HEK293 (cell line): Measurements from ENCODE around the gene MRPS18B.

Experiments used
- AEBP2 ChIP-seq: fragments of 450-650 bp; formaldehyde crosslinking; IDR thresholded peaks from 2 replicates; pipeline ENCODE4 v1.5.1; 2016; ENCODE audit warnings: missing biosample characterization, missing genetic modification characterization, borderline replicate concordance
- GLIS2 ChIP-seq: fragments of 450-650 bp; formaldehyde crosslinking; IDR thresholded peaks from 2 replicates; pipeline ENCODE4 v1.5.1; 2016; ENCODE audit warnings: missing biosample characterization, missing genetic modification characterization
- KLF16 ChIP-seq: fragments of 450-650 bp; formaldehyde crosslinking; IDR thresholded peaks from 2 replicates; pipeline ENCODE4 v1.5.1; 2017; ENCODE audit warnings: missing biosample characterization, missing genetic modification characterization
- KLF9 ChIP-seq: fragments of 450-650 bp; formaldehyde crosslinking; IDR thresholded peaks from 2 replicates; pipeline ENCODE4 v1.5.1; 2016; ENCODE audit warnings: missing biosample characterization, missing genetic modification characterization, low read depth
- MZF1 ChIP-seq: fragments of 450-650 bp; formaldehyde crosslinking; IDR thresholded peaks from 2 replicates; pipeline ENCODE4 v1.5.1; 2017; ENCODE audit warnings: missing biosample characterization, missing genetic modification characterization, borderline replicate concordance
- OSR2 ChIP-seq: fragments of 450-650 bp; formaldehyde crosslinking; IDR thresholded peaks from 2 replicates; pipeline ENCODE4 v1.5.1; 2016; ENCODE audit warnings: missing biosample characterization, missing genetic modification characterization
- PATZ1 ChIP-seq: fragments of 450-650 bp; formaldehyde crosslinking; IDR thresholded peaks from 2 replicates; pipeline ENCODE4 v1.5.1; 2016; ENCODE audit warnings: missing biosample characterization, missing genetic modification characterization
- PBX3 ChIP-seq: sonication (generic); formaldehyde crosslinking; IDR thresholded peaks from 2 replicates; pipeline ENCODE4 v1.8.1; 2022; ENCODE audit warnings: mild to moderate bottlenecking, moderate library complexity, missing genetic modification reagents
- PRDM6 ChIP-seq: fragments of 450-650 bp; formaldehyde crosslinking; IDR thresholded peaks from 2 replicates; pipeline ENCODE4 v1.5.1; 2017; ENCODE audit warnings: missing biosample characterization, missing genetic modification characterization
- WT1 ChIP-seq: fragments of 450-650 bp; formaldehyde crosslinking; IDR thresholded peaks from 2 replicates; pipeline ENCODE4 v1.5.1; 2016; ENCODE audit warnings: missing biosample characterization, missing genetic modification characterization
- ZBTB10 ChIP-seq: fragments of 450-650 bp; formaldehyde crosslinking; IDR thresholded peaks from 2 replicates; pipeline ENCODE4 v1.5.1; 2016; ENCODE audit warnings: missing biosample characterization, missing genetic modification characterization
- ZBTB6 ChIP-seq: fragments of 450-650 bp; formaldehyde crosslinking; IDR thresholded peaks from 2 replicates; pipeline ENCODE4 v1.5.1; 2017; ENCODE audit warnings: missing biosample characterization, missing genetic modification characterization
- ZFP41 ChIP-seq: fragments of 450-650 bp; formaldehyde crosslinking; IDR thresholded peaks from 2 replicates; pipeline ENCODE4 v1.5.1; 2016; ENCODE audit warnings: missing biosample characterization, missing genetic modification characterization, borderline replicate concordance
- ZFP69B ChIP-seq: fragments of 450-650 bp; formaldehyde crosslinking; IDR thresholded peaks from 2 replicates; pipeline ENCODE4 v1.5.1; 2016; ENCODE audit warnings: missing biosample characterization, missing genetic modification characterization
- ZIC2 ChIP-seq: fragments of 450-650 bp; formaldehyde crosslinking; IDR thresholded peaks from 2 replicates; pipeline ENCODE4 v1.5.1; 2016; ENCODE audit warnings: missing biosample characterization, missing genetic modification characterization
- ZNF114 ChIP-seq: fragments of 450-650 bp; formaldehyde crosslinking; IDR thresholded peaks from 2 replicates; pipeline ENCODE4 v1.5.0; 2017; ENCODE audit warnings: missing biosample characterization, missing genetic modification characterization
- ZNF221 ChIP-seq: fragments of 450-650 bp; formaldehyde crosslinking; IDR thresholded peaks from 2 replicates; pipeline ENCODE4 v1.5.1; 2017; ENCODE audit warnings: missing biosample characterization, missing genetic modification characterization, borderline replicate concordance
- ZNF311 ChIP-seq: fragments of 450-650 bp; formaldehyde crosslinking; IDR thresholded peaks from 2 replicates; pipeline ENCODE4 v1.5.1; 2017; ENCODE audit warnings: missing biosample characterization, missing genetic modification characterization, borderline replicate concordance
- ZNF354C ChIP-seq: fragments of 450-650 bp; formaldehyde crosslinking; IDR thresholded peaks from 2 replicates; pipeline ENCODE4 v1.5.1; 2016; ENCODE audit warnings: missing biosample characterization, missing genetic modification characterization, low read depth, borderline replicate concordance
- ZNF366 ChIP-seq: fragments of 450-650 bp; formaldehyde crosslinking; conservative IDR thresholded peaks from 2 replicates; pipeline ENCODE4 v1.5.1; 2016; ENCODE audit warnings: missing biosample characterization, missing genetic modification characterization
- ZNF394 ChIP-seq: fragments of 450-650 bp; formaldehyde crosslinking; IDR thresholded peaks from 2 replicates; pipeline ENCODE4 v1.5.1; 2016; ENCODE audit warnings: missing biosample characterization, missing genetic modification characterization, mild to moderate bottlenecking, moderate library complexity, borderline replicate concordance
- ZNF398 ChIP-seq: fragments of 450-650 bp; formaldehyde crosslinking; IDR thresholded peaks from 2 replicates; pipeline ENCODE4 v1.5.1; 2017; ENCODE audit warnings: missing biosample characterization, missing genetic modification characterization
- ZNF423 ChIP-seq: fragments of 450-650 bp; formaldehyde crosslinking; IDR thresholded peaks from 2 replicates; pipeline ENCODE4 v1.5.1; 2016; ENCODE audit warnings: missing biosample characterization, missing genetic modification characterization
- ZNF48 ChIP-seq: fragments of 450-650 bp; formaldehyde crosslinking; IDR thresholded peaks from 2 replicates; pipeline ENCODE4 v1.5.1; 2016; ENCODE audit warnings: missing biosample characterization, missing genetic modification characterization
- ZNF623 ChIP-seq: fragments of 450-650 bp; formaldehyde crosslinking; IDR thresholded peaks from 2 replicates; pipeline ENCODE4 v1.5.1; 2016; ENCODE audit warnings: missing biosample characterization, missing genetic modification characterization
- ZNF660 ChIP-seq: fragments of 450-650 bp; IDR thresholded peaks from 2 replicates; pipeline ENCODE4 v1.5.1; 2018; ENCODE audit warnings: missing biosample characterization, mild to moderate bottlenecking, missing genetic modification characterization
- ZNF785 ChIP-seq: fragments of 450-650 bp; formaldehyde crosslinking; IDR thresholded peaks from 2 replicates; pipeline ENCODE4 v1.5.1; 2016; ENCODE audit warnings: missing biosample characterization, missing genetic modification characterization

Gene MRPS18B

GRCh38 chr6:30616811-30617564 lies 652 bp upstream of the MRPS18B start, which contains the start of gene PPP1R10 (continued):
- TF ChIP-seq ZFP41 (tag by site-specific recombination) (peak; percentile 78; the same call in 1 of the 2 replicates), ZNF660 (tag by site-specific recombination) (peak; percentile 94), MZF1 (tag by site-specific recombination) (no peak), PBX3 (no peak), WT1 (tag by site-specific recombination) (peak; percentile 92), ZFP69B (tag by site-specific recombination) (peak; percentile 45; the same call in 1 of the 2 replicates), GLIS2 (tag by site-specific recombination) (no peak; the same call in 1 of the 2 replicates), ZNF366 (no peak), PRDM6 (tag by site-specific recombination) (no peak), ZNF423 (tag by site-specific recombination) (no peak), KLF9 (tag by site-specific recombination) (peak; percentile 73), ZNF114 (tag by site-specific recombination) (no peak), ZIC2 (tag by site-specific recombination) (0 out of 2 replicates have a peak, but pooled peaks have one; percentile 22), ZNF394 (tag by site-specific recombination) (peak; percentile 56), ZNF354C (tag by site-specific recombination) (no peak), KLF16 (tag by site-specific recombination) (peak; percentile 91), PATZ1 (tag by site-specific recombination) (peak; percentile 57), OSR2 (tag by site-specific recombination) (peak; percentile 62), ZNF48 (tag by site-specific recombination) (no peak), ZNF311 (tag by site-specific recombination) (no peak), ZBTB6 (tag by site-specific recombination) (no peak), ZNF398 (tag by site-specific recombination) (peak; percentile 69), AEBP2 (tag by site-specific recombination) (no peak), ZNF221 (no peak), ZNF623 (0 out of 2 replicates have a peak, but pooled peaks have one; percentile 28), ZBTB10 (peak; percentile 76), ZNF785 (tag by site-specific recombination) (no peak)
